BLaER1 treated with 17β-estradiol and CSF1 and Interleukin-3, amounts not matched to agents 10 nM and 100 nM (cell line): ENCODE data around the gene LSP1.

ENCODE experiments used
- H3K27ac ChIP-seq, 11 experiments: shearing (Covaris generic); formaldehyde crosslinking; 2 replicates each; pipeline ENCODE4 v1.8.1; 2022
- H3K27me3 ChIP-seq, 11 experiments: shearing (Covaris generic); formaldehyde crosslinking; 2 replicates each; pipeline ENCODE4 v1.8.1; 2022
- H3K36me3 ChIP-seq, 11 experiments: shearing (Covaris generic); formaldehyde crosslinking; 2 replicates each; pipeline ENCODE4 v1.8.1; 2022
- H3K4me1 ChIP-seq, 10 experiments: shearing (Covaris generic); formaldehyde crosslinking; 2 replicates each; pipeline ENCODE4 v1.8.1; 2022
- H3K4me2 ChIP-seq, 11 experiments: shearing (Covaris generic); formaldehyde crosslinking; 2 replicates each; pipeline ENCODE4 v1.8.1; 2022
- H3K4me3 ChIP-seq, 10 experiments: shearing (Covaris generic); formaldehyde crosslinking; 2 replicates each; pipeline ENCODE4 v1.8.1; 2022
- H3K9ac ChIP-seq, 11 experiments: shearing (Covaris generic); formaldehyde crosslinking; 2 replicates each; pipeline ENCODE4 v1.8.1; 2022
- H3K9me3 ChIP-seq, 11 experiments: shearing (Covaris generic); formaldehyde crosslinking; replicated peaks in 1 of 11; 2 replicates each; pipeline ENCODE4 v1.8.1; 2022
- H4K20me1 ChIP-seq, 11 experiments: shearing (Covaris generic); formaldehyde crosslinking; 2 replicates each; pipeline ENCODE4 v1.8.1; 2022
- Cebpa-rat ChIP-seq, 11 experiments: shearing (Covaris generic); IDR thresholded peaks; 2 replicates each; pipeline ENCODE4 v1.8.1; 2022

LSP1 gene

GRCh38 chr11:1847926-1848639 is 4.8 kb upstream of the LSP1 start:
- Histone ChIP-seq H3K27me3 (peaks cover 0 to 8% (median 0%) of the 10 kb centered on the region in 11 experiments; a peak in 3 of 22 replicates), H3K36me3 (no peaks in the 10 kb centered on the region), H3K9me3 (no peaks in the 10 kb centered on the region), H3K27ac (peak overlapping the region in 7 of 11 experiments; percentile 4 to 93 (median 31); a peak in 9 of 22 replicates), H4K20me1 (peaks cover 0 to 24% (median 0%) of the 10 kb centered on the region in 11 experiments; a peak in 5 of 22 replicates), H3K4me3 (no peak overlapping the region), H3K9ac (peak overlapping the region in 3 of 11 experiments; percentile 15 to 36 (median 17); a peak in 4 of 22 replicates), H3K4me2 (peak overlapping the region; percentile 89 to 100 (median 99); a peak in 19 of 22 replicates), H3K4me1 (peaks cover 85 to 100% (median 97%) of the 10 kb centered on the region in 10 experiments)
- no peak for TF ChIP-seq Cebpa-rat (IDR thresholded peaks at IDR 0.05)

GRCh38 chr11:1848640-1849430 is 4.0 kb upstream of the LSP1 start:
- TF ChIP-seq Cebpa-rat (IDR thresholded peaks at IDR 0.05): no peak
- H3K4me3 ChIP-seq: no peak overlapping the region
- peak overlapping the region in 8 of 11 experiments; percentile 6 to 95 (median 55); a peak in 9 of 22 replicates for H3K27ac ChIP-seq
- H3K9ac ChIP-seq: peak overlapping the region in 3 of 11 experiments; percentile 15 to 36 (median 17); a peak in 5 of 22 replicates
- peaks cover 85 to 100% (median 97%) of the 10 kb centered on the region in 10 experiments for H3K4me1 ChIP-seq
- H3K36me3 ChIP-seq: no peaks in the 10 kb centered on the region
- H3K27me3 ChIP-seq: peaks cover 0 to 13% (median 0%) of the 10 kb centered on the region in 11 experiments; a peak in 3 of 22 replicates
- H3K9me3 ChIP-seq: no peaks in the 10 kb centered on the region
- peak overlapping the region; percentile 89 to 100 (median 99) for H3K4me2 ChIP-seq
- H4K20me1 ChIP-seq: peaks cover 0 to 28% (median 0%) of the 10 kb centered on the region in 11 experiments; a peak in 6 of 22 replicates

- TF ChIP-seq Cebpa-rat (IDR thresholded peaks at IDR 0.05): no peak
- Histone ChIP-seq H3K4me2 (peak overlapping the region; percentile 89 to 100 (median 99)), H3K9me3 (no peaks in the 10 kb centered on the region), H3K4me3 (peak overlapping the region in 7 of 10 experiments; percentile 8 to 65 (median 27); a peak in 11 of 20 replicates), H4K20me1 (peaks cover 0 to 40% (median 12%) of the 10 kb centered on the region in 11 experiments; a peak in 13 of 22 replicates), H3K9ac (peak overlapping the region; percentile 57 to 89 (median 69); a peak in 21 of 22 replicates), H3K36me3 (no peaks in the 10 kb centered on the region), H3K27ac (peak overlapping the region; percentile 70 to 98 (median 79)), H3K4me1 (peaks cover 87 to 100% (median 98%) of the 10 kb centered on the region in 10 experiments), H3K27me3 (peaks cover 0 to 18% (median 5%) of the 10 kb centered on the region in 11 experiments; a peak in 2 of 22 replicates)
Measured at GRCh38 chr11:1851468-1852180, 1.3 kb upstream of the LSP1 start.

- Histone ChIP-seq H4K20me1 (peaks cover 0 to 41% (median 16%) of the 10 kb centered on the region in 11 experiments; a peak in 13 of 22 replicates), H3K4me1 (peaks cover 94 to 100% (median 100%) of the 10 kb centered on the region in 10 experiments), H3K4me2 (peak overlapping the region; percentile 89 to 100 (median 99)), H3K27ac (peak overlapping the region; percentile 70 to 98 (median 79); a peak in 21 of 22 replicates), H3K9ac (peak overlapping the region; percentile 41 to 89 (median 66)), H3K9me3 (no peaks in the 10 kb centered on the region), H3K27me3 (peaks cover 0 to 18% (median 5%) of the 10 kb centered on the region in 11 experiments; a peak in 2 of 22 replicates), H3K36me3 (no peaks in the 10 kb centered on the region), H3K4me3 (peak overlapping the region in 8 of 10 experiments; percentile 42 to 65 (median 51); a peak in 11 of 20 replicates)
- no peak for TF ChIP-seq Cebpa-rat (IDR thresholded peaks at IDR 0.05)
Measured at GRCh38 chr11:1852271-1852876, 510 bp upstream of the LSP1 start.

GRCh38 chr11:1853376-1854131 is 670 bp downstream of the LSP1 start:
- H3K27me3 ChIP-seq: peaks cover 0 to 18% (median 5%) of the 10 kb centered on the region in 11 experiments; a peak in 2 of 22 replicates
- H3K9me3 ChIP-seq: no peaks in the 10 kb centered on the region
- H3K9ac ChIP-seq: peak overlapping the region; percentile 54 to 89 (median 66)
- peak overlapping the region; percentile 89 to 100 (median 99) for H3K4me2 ChIP-seq
- no peaks in the 10 kb centered on the region for H3K36me3 ChIP-seq
- peak overlapping the region; percentile 66 to 98 (median 79) for H3K27ac ChIP-seq
- peaks cover 0 to 49% (median 16%) of the 10 kb centered on the region in 11 experiments; a peak in 14 of 22 replicates for H4K20me1 ChIP-seq
- no peak for TF ChIP-seq Cebpa-rat (IDR thresholded peaks at IDR 0.05)
- peaks cover 86 to 94% (median 89%) of the 10 kb centered on the region in 10 experiments for H3K4me1 ChIP-seq
- peak overlapping the region; percentile 10 to 65 (median 50); a peak in 19 of 20 replicates for H3K4me3 ChIP-seq

- H3K4me1 ChIP-seq: peaks cover 78 to 87% (median 81%) of the 10 kb centered on the region in 10 experiments
- H3K9ac ChIP-seq: peak overlapping the region; percentile 36 to 89 (median 65); a peak in 14 of 22 replicates
- peak overlapping the region; percentile 89 to 100 (median 99) for H3K4me2 ChIP-seq
- peak overlapping the region in 4 of 11 experiments; percentile 21 to 78 (median 48); a peak in 6 of 22 replicates for H3K27ac ChIP-seq
- TF ChIP-seq Cebpa-rat (IDR thresholded peaks at IDR 0.05): no peak
- H3K27me3 ChIP-seq: peaks cover 0 to 18% (median 5%) of the 10 kb centered on the region in 11 experiments; a peak in 2 of 22 replicates
- H3K9me3 ChIP-seq: no peaks in the 10 kb centered on the region
- peak overlapping the region in 8 of 10 experiments; percentile 42 to 65 (median 51); a peak in 17 of 20 replicates for H3K4me3 ChIP-seq
- peaks cover 0 to 51% (median 16%) of the 10 kb centered on the region in 11 experiments; a peak in 14 of 22 replicates for H4K20me1 ChIP-seq
- no peaks in the 10 kb centered on the region for H3K36me3 ChIP-seq
Measured at GRCh38 chr11:1854132-1854948, 1.5 kb downstream of the LSP1 start.
